GM04504 (cell line): Measurements from ENCODE around the gene RIMS4.

Experiments used
- DNase-seq: peaks from one replicate; pipeline ENCODE4 v3.0.0-alpha.2; 2012; ENCODE audit warnings: low read depth

The RIMS4 gene

DNA sequence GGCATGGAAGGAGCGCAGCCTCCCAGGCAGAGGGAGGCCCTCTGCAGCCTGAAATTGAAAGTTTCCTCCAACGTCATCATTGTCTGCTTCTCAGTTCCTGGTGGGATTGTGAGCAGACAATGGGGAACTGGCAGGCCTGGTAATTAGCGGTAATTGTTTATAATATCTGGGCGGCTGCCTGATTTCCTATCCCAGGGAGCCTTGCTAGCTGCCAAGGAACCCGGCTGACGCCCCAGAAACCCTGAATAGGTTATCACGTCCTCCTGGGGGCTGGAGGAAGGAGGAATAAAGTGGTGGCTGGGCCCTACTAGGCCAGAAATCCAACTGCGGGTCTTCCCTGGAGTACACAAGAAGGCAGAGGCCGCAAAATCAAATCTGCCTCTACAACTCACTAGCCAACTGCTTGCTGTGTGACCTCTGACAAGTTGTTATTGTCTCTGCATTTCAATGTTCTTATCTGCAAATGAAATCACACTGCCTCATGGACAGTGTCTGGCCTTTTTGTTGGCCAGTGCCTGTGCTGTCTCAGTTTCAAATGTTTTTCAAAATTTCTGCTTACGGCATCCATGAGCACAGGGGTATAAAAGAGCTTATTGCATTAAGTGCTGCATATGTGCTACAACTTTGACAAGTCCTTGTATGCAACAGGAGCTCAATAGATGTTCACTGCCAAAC is 47.7 kb downstream of the RIMS4 start:
- DNase-seq: no peak

DNA sequence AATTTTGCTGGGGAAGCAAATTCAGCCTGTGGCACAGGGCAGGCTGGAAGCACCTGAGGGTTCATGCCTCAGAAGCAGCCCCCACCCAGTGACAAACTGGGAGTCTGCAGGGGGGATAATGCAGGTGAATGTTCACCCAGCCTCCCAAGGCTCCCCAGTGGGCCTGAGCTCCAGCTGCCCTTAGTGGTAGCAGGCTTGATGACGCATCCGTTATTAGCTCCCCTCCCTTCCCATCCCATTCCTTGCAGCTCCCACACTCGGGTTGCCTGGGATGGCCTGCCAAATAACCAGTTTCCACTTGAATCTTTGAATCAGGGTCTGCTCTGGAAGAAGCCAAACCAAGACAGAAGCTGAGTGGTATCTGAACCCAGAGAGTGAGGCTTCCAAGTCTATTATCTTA is 48.9 kb downstream of the RIMS4 start:
- no peak for DNase-seq

DNA sequence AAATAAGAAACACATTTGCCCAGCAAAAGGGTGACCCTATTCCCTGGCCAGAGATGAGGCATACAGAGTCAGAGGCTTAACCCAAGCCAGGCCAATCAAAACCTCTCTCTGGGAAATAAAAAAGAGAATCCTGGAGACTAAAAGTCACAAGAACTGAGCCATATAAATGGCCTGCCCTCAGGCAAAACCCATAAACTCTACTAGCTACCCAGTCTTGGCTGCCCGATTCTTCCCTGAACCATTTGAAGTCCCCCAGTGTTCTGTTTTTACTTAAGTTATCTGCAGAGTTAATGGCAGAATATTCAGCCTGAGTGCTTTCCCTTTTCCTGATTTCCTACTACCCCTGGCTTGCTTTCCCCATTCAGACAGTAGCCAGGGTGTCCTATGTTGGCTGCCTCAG is 50.8 kb downstream of the RIMS4 start:
- DNase-seq: no peak

DNA sequence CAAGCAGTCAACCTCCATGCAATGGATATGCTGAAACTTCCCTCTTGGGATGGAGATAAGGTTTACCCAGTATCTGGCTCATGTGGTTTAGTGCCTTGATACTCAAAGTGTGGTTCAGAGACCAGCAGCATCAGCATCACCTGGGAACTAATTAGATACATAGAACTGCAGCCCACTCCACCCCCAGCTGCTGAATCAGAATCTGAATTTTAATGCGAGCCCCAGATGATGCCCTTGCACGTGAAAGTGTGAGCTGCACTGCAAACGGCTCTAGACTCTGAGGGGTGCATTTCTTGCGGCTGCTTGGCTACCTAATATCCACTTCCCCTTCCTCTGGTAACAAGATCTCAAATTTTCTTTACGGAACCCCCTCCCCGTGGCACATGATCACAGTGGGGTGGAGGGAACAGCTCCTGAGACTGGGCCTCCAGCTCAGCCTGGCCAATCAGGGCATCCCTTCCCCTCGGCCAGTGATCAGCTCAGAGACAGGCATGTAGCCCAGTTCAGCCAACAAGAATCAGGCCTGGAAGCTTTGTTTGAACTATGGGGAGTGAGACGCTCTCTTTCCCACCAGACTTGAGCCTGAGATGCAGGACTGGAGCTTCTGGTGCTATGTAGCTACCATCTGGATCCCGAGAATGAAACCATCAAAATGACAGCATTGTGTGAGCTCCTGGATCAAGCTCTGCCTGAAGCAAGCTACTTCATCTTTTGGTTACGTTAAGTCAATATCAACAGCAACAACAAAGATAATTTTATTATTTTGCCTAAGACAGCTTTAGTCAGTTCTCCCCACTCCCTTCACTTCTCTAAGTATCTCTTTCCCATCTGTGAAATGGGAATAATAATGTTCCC is 51.9 kb downstream of the RIMS4 start:
- DNase-seq: no peak

DNA sequence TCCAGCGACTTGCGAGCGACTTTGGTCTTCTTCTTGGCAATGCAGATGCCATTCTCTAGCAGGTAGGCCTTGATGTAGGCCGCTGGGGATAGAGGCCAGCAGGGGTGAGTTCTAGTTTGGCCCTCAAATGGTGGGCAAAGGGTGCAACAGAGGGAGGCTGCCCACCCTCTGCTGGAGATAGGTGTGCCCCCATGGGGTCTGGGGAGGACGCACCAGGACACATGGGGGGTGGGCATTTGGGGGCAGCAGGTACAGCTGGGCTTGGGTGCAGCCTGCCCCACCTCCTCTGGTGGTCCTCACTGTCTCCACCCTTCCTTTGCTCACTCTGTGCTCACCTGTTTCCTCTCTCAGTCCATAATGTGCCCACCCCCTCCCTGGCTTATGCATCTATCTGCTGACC is 53.4 kb downstream of the RIMS4 start:
- DNase-seq: no peak

DNA sequence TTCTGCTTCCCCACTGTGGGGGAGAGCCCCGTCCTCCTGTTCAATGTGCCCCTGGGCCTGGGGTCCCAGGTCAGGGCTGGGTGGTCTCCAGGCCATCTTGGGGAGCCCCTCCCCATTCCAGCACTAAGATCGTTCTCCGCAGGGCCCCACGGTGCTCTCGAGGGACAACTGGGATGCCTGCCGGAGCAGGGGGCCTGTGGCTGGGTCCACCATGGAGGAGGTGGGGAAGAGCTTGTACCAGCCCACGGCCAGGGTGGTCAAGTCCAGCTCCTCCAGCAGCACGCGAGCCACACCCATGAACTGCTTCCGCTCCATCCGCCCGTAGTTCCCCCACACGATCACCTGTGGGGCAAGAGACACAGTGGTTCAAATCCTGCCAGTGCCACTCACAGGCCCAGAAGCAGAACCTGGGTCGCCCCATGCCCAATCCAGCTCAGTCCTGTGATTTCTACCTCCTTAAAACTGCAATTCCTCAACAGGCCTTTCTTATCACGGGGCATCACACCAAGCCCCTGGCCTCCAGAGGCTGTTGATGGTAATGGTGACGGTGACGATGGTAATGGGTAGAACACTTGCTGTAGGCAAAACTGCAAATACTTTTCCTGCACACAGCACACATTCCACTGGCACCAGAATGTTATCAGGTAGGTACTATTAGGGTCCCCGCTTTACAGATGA is 54.2 kb downstream of the RIMS4 start:
- no peak for DNase-seq

DNA sequence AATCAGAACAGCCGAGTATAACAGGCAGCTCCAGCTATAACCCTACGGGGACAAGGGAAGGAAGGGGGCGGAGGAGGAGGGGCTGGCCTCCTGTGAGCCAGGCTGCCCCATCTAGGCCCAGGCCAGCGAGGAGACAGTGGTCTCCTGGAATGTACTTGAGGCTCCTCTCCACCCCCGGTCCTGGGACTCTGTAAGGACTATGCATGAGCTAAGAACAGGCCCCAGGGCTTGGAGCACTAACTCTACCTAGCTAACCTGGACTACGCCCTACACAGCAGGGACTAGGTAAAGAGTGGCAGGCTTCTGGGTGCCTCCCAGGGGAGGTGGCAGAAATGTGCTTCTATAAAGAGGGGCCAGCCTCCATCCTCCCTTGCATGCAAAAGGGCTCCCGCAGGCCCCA is 55.8 kb downstream of the RIMS4 start:
- no peak for DNase-seq

DNA sequence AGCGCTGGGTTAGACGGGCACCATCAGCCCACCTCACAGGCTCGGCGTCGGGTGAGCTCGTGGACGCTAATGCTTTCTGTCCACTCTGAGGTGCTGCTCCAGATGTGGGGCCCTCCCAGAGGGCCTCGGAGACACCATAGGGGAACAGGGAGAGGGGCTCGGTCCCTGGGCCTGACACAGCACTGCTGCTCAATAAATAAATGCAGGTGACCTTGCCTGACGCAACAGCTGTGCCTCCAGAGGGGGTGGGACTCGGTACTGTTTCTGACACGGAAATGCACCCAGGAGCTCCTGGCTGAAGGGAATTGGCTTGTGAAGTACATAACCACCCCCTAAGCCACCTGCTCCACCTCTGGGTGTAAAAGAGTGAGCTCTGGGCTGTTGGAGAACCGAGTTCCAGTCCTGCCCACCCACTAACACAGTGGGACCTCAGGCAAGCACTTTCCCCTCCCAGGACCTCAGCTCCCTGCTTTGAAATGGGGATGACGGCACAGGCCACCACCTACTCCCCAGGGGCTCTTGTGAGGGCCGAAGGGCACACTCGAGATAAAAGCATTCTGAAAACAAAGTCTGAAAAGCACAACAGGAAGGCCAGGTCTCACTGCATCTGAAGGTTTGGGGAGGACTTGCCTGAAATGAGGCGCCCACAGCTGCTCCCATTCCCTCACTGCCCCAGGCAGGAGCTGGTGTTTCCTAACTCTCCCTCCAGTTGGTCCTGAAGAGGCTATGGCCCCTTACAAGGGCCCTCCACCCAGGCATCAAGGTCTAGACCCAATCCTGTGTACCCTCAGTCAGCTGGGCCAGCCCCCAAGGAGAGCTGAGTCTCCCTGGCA is 58.0 kb downstream of the RIMS4 start:
- DNase-seq: no peak

DNA sequence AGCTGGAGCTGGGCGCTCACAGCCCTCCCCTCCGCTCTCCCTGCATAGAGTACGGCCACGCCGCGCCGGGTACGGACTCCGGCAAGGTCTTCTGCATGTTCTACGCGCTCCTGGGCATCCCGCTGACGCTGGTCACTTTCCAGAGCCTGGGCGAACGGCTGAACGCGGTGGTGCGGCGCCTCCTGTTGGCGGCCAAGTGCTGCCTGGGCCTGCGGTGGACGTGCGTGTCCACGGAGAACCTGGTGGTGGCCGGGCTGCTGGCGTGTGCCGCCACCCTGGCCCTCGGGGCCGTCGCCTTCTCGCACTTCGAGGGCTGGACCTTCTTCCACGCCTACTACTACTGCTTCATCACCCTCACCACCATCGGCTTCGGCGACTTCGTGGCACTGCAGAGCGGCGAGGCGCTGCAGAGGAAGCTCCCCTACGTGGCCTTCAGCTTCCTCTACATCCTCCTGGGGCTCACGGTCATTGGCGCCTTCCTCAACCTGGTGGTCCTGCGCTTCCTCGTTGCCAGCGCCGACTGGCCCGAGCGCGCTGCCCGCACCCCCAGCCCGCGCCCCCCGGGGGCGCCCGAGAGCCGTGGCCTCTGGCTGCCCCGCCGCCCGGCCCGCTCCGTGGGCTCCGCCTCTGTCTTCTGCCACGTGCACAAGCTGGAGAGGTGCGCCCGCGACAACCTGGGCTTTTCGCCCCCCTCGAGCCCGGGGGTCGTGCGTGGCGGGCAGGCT is 60.1 kb downstream of the RIMS4 start:
- no peak for DNase-seq

DNA sequence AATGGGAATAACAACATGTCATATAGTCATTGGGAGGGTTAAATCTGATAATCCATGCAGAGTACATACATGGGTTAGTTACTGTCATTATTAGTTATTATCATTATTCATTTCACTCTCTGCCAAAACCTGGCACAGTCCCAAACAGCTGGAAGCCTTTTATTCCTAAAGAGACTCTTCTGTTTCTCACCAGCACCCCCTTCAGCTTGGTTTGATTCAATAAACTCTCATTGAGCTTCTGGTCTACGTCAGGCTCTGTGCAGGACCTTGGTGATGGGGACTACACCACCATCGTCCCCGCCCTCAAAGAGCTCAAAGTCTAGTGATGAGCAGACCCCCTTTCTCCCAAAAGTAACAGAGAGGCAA is 62.4 kb downstream of the RIMS4 start:
- DNase-seq: no peak

DNA sequence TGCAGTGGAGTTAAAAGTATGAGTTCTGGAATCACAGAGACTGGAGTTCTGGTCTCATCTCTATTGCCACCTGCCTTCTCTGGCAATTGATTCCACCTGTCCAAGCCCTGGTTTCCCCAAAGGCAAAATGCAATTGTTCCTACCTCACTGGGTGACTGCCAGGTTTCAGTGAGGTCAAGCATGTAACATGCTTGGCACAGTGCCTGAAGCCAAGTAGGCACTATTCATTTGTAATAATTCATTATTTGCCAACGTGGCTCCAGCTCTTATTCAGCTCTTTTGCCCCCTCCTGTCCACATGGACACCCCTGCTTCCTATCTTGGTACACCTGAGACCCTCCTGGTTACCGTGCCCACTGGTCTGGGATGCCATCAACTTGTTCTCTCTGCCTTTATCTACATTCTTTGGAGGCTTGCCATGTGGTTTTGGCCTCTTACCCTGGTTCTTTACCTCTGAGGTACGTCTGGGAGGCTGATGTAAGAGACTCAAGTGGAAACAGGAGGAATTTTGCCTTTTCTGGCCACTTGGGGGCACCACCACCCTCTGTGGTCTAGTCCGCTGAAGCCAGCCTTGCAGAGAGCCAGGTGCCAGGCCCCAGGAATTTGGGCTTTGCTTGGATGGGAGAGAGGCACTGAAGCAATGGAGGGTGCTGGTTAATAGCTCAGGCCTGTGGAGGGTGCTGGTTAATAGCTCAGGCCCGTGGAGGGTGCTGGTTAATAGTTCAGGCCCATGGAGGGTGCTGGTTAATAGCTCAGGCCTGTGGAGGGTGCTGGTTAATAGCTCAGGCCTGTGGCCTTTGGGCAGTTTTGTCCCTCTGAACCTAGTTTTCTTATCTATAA is 63.0 kb downstream of the RIMS4 start:
- no peak for DNase-seq

DNA sequence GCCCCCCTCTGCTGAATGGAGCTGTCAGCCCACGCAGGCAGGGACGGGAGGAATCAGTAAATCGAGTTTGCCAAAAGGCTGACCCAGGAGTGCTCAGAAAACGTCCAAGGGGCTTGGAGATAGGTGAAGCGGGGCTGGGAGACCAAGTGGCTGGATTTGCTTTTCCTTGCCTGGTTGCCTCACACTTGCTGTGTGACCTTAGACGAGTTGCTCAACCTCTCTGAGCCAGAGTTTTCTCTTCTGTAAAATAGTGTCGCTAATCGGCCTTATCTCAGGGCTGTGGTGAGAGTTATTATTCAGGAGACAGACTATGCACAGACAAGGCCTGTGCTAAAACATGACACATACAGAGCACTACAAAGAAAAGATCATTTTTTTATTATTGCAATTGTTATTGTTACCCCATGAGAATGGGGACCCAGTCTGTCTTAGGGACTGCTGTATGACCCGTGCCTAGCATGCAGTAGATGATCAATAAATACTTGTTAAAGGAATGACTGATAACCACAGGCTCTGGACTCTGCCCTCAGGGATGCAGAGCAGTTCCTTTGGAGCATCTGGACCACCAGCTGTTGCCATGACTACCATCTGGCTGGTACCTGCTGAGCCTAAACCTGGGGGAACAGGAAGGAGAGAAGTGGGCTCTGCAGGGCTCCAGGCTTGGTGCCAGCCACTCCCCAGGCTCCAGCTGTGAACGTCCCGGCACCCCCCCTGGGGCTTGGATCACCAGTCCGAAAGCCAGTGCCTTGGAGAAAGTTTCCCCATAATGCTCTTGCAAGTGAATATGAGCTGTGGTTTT is 63.8 kb downstream of the RIMS4 start:
- DNase-seq: no peak

DNA sequence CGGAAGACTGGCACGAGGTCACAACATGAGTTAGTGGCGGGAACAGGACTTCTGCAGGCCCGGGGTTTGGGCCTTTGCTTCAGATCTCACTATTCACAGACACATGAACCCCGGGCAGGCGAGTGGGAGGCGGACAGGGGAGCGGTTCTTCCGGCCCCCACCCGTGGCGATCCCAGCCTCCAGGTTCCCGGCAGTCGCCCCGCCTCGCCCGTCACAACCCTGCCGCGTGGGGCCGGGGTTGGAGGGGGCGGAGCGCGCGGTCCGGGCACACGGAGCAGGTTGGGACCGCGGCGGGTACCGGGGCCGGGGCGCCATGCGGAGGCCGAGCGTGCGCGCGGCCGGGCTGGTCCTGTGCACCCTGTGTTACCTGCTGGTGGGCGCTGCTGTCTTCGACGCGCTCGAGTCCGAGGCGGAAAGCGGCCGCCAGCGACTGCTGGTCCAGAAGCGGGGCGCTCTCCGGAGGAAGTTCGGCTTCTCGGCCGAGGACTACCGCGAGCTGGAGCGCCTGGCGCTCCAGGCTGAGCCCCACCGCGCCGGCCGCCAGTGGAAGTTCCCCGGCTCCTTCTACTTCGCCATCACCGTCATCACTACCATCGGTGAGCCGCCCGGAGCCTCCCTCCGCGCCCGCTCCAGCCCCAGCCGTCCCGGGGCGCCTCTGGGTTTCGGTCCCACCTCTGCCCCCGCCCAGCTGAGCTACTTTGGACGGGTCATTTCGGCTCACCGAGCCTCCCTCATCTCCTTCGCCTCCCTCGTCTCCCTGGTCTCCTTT is 64.6 kb downstream of the RIMS4 start, which contains the start of gene KCNK15:
KCNK15 (plus strand) TSS at position 268 of the 769 bp plus-strand sequence; CDS start at position 314, 46 bp downstream.
- DNase-seq: no peak

DNA sequence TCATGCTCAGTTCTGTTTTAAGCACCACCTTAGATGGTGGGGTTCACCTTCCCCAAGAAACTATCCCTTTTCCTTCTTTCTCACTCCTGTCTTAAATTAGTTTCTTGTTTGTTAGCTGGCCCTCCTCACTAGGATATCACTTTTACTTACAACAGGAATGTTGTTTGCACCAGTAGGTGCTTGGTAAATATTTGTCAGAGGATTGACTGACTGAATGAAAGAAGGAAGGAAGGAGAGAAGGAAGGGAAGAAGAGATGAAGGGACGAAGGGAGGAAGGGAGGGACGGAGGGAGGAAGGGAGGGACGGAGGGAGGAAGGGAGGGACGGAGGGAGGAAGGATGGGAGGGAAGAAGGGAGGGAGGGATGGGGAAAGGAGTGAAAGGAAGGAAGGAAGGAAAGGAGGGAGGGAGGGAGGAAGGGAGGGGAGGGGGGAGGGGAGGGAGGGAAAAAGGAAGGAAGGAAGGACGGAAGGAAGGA is 65.2 kb downstream of the RIMS4 start:
- no peak for DNase-seq

DNA sequence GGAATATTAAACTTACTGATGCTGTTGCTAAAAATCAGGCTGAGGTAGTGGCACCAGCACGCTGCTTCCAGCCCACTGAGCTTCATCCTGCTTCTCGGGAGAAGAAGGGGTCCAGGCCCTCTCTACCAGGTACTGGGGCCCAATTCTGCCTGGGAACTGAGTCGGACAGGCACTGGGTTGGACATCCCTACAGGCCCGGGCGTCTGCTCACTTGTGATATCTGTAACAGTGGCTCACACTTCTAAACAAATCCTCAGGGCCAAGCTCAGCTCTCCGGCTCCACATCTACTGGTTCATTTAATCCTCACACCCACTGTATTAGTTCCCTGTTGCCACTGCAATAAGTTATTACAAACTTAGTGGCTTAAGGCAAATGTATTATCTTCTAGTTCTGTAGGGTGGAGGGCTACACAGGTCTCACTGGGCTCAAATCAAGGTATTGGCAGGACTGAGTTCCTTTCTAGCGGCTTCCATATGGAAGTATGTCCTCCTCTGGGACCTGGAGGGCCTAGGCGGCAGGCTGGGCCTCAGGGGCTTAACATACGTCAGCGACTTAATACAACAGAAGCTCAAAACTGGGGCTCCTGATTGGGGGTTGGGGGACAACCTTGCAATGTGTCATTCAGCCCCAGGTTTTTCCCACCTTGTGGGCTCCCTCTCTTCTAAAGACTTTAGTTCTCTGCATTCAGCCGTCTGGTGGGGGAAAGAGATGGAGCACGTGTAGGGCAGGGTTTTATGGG is 66.3 kb downstream of the RIMS4 start:
- DNase-seq: no peak

DNA sequence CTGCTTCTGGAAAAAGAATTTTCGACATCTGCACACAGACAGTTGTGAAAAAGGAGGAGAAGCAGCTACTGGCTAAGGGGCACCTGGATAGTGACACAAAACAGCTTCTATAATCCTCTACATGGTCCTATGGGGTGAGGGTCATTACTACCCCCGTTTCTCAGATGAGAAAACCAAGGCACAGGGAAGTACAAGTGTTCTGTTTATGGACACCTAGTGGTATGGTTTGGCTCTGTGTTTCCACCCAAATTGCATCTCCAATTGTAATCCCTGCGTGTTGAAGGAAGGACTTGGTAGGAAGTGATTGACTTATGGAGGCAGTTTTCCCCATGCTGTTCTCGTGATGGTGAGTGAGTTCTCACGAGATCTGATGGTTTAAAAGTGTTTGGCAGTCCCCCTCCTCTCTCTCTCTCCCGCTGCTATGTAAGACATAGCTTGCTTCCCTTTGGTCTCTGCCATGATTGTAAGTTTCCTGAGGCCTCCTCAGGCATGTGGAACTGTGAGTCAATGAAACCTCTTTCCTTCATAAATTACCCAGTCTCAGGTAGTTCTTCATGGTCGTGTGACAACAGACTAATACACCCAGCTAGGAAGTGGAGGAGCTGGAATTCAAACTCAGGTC is 67.2 kb downstream of the RIMS4 start:
- no peak for DNase-seq

DNA sequence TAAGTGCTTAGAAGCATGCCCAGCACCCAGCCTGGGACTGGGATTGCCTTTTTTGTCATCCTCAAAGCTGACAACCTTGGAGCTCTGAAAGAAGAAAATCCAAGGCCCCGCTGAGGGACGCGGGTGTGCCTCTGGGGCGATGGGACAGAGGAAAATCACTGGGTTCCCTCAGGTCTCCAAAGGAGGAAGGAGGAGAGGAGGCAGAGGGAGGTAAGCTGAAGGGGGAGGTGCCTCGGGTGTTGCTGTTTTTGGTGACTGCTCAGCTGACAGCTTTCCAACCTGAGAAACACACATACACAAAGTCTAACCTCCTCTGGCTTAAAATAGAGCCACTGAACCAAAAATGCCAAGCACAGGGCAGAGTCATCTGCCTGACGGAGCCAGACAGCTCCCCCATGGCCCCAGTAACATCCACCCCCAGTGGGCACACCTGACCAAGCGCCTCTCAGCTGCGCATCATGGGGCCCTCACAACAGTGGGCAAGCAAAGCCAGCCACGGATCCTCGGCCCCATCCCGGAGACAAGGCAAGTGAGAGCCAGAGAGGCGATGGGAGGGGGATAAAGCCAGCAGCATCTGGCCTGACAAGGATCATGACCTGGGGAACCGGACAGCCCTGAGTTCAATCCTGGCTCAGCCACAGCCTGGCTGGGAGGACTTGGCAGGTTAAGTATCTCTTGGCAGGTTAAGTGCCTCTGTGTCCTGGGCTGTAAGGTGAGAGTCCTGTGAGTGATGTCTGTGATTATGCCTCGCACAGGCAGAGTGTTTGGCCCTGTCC is 67.9 kb downstream of the RIMS4 start:
- DNase-seq: no peak
